ENCODE measurements around the gene LPCAT4. TPM values are rescaled to one million over a fixed set of nuclear protein-coding genes. Genes with fewer than 3 reads are reported as not detected.
A peak's percentile ranks its signal among the peaks of the same experiment; 100 is the strongest.

Gene LPCAT4
- total and polyA plus RNA-seq, 2 experiments from 2014 or later = 162 to 172 TPM

- H3K4me3 ChIP-seq = peak overlapping the region; percentile 90
- peak overlapping the region; percentile 75 for H3K27ac ChIP-seq
- DNase-seq (ENCODE audit: low read depth in 1 of 2, low spot score in 1 of 2) = peak; percentile 67 to 90
- no peaks in the 10 kb centered on the region for H3K9me3 ChIP-seq (ENCODE audit: low read depth)
- H3K4me1 ChIP-seq (ENCODE audit: low read depth) = peaks cover 13% of the 10 kb centered on the region
- peaks cover 3% of the 10 kb centered on the region for H3K36me3 ChIP-seq
- no peaks in the 10 kb centered on the region for H3K27me3 ChIP-seq
- TF ChIP-seq CTCF (IDR thresholded peaks at IDR 0.05; ENCODE audit: low read depth, low read length) = no peak
Observed at GRCh38 chr15:34366271-34367065, 528 bp downstream of the LPCAT4 start.

GRCh38 chr15:34365836-34366235 is 1.2 kb downstream of the LPCAT4 start:
- peaks cover 13% of the 10 kb centered on the region for H3K4me1 ChIP-seq (ENCODE audit: low read depth)
- no peaks in the 10 kb centered on the region for H3K27me3 ChIP-seq
- H3K36me3 ChIP-seq = peaks cover 8% of the 10 kb centered on the region
- DNase-seq (ENCODE audit: low read depth in 1 of 2, low spot score in 1 of 2) = no peak
- no peaks in the 10 kb centered on the region for H3K9me3 ChIP-seq (ENCODE audit: low read depth)
- peak overlapping the region; percentile 75 for H3K27ac ChIP-seq
- peak overlapping the region; percentile 90 for H3K4me3 ChIP-seq
- no peak for TF ChIP-seq CTCF (IDR thresholded peaks at IDR 0.05; ENCODE audit: low read depth, low read length)

GRCh38 chr15:34365091-34365825 is 1.7 kb downstream of the LPCAT4 start:
- DNase-seq (ENCODE audit: low read depth in 1 of 2, low spot score in 1 of 2) = peak; percentile 35 to 64
- Histone ChIP-seq H3K9me3 (ENCODE audit: low read depth) (no peaks in the 10 kb centered on the region), H3K27ac (peak overlapping the region; percentile 75), H3K36me3 (peaks cover 14% of the 10 kb centered on the region), H3K27me3 (no peaks in the 10 kb centered on the region), H3K4me1 (ENCODE audit: low read depth) (peaks cover 13% of the 10 kb centered on the region), H3K4me3 (peak overlapping the region; percentile 90)
- TF ChIP-seq CTCF (IDR thresholded peaks at IDR 0.05; ENCODE audit: low read depth, low read length) = no peak

GRCh38 chr15:34364041-34364440 is 3.0 kb downstream of the LPCAT4 start:
- Histone ChIP-seq H3K4me3 (no peak overlapping the region), H3K27me3 (no peaks in the 10 kb centered on the region), H3K36me3 (peaks cover 24% of the 10 kb centered on the region), H3K4me1 (ENCODE audit: low read depth) (peaks cover 13% of the 10 kb centered on the region), H3K9me3 (ENCODE audit: low read depth) (no peaks in the 10 kb centered on the region), H3K27ac (no peak overlapping the region)
- DNase-seq (ENCODE audit: low read depth in 1 of 2, low spot score in 1 of 2) = no peak
- no peak for TF ChIP-seq CTCF (IDR thresholded peaks at IDR 0.05; ENCODE audit: low read depth, low read length)

GRCh38 chr15:34362047-34362773 is 4.8 kb downstream of the LPCAT4 start:
- Histone ChIP-seq H3K4me1 (ENCODE audit: low read depth) (peaks cover 10% of the 10 kb centered on the region), H3K4me3 (no peak overlapping the region), H3K36me3 (peaks cover 29% of the 10 kb centered on the region), H3K27ac (no peak overlapping the region), H3K27me3 (no peaks in the 10 kb centered on the region), H3K9me3 (ENCODE audit: low read depth) (no peaks in the 10 kb centered on the region)
- no peak for TF ChIP-seq CTCF (IDR thresholded peaks at IDR 0.05; ENCODE audit: low read depth, low read length)
- no peak for DNase-seq (ENCODE audit: low read depth in 1 of 2, low spot score in 1 of 2)
